CD4-positive, alpha-beta T cell treated with Interleukin-15 for 4 hours (primary cell): ENCODE results near the gene SETX.
A peak's percentile ranks its signal among the peaks of the same experiment; 100 is the strongest.

ENCODE experiments used
- DNase-seq: peaks from one replicate; pipeline ENCODE4 v3.0.0-alpha.2; 2020; ENCODE audit warnings: low spot score

SETX gene

GRCh38 chr9:132283165-132283564 lies 71.6 kb downstream of the SETX start:
- DNase-seq: no peak

DNA sequence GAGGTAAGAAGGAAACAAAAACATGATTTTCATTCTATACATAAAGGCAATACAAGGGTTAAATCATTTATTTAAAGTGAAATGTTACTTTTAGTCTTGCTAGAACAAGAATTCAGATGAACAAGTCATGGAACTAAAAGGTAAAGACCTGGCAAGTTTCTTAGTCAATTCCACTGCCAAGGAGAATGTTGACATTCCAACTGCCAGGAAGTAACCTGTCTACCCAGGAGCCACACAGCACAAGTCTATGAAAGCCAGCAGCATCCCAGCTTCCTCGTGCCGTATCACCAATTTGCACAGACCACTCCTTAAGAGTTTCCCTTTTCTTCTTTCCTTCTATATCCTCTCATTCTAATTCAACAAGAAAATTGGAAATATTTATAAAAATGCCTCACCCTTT lies 79.9 kb downstream of the SETX start:
- no peak for DNase-seq

DNA sequence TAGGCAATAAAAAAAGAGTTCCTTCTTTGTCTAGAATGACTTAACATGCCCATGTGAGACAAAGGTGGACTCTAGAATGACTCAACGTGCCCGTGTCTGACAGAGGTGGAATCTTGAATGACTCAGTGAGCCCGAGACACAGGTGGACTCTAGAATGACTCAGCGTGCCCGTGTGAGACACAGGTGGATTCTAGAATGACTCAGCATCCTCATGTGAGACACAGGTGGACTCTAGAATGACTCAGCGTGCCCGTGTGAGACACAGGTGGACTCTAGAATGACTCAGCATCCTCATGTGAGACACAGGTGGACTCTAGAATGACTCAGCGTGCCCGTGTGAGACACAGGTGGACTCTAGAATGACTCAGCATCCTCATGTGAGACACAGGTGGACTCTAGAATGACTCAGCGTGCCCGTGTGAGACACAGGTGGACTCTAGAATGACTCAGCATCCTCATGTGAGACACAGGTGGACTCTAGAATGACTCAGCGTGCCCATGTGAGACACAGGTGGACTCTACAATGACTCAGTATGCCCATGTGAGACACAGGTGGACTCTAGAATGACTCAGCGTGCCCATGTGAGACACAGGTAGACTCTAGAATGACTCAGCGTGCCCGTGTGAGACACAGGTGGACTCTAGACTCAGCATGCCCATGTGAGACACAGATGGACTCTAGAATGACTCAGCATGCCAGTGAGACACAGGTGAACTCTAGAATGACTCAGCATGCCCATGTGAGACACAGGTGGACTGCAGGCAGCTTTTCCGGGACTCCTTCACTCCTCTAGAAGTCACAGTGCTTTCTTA lies 84.9 kb downstream of the SETX start:
- peak; percentile 51 for DNase-seq

GRCh38 chr9:132268725-132269352 lies 85.9 kb downstream of the SETX start:
- DNase-seq: peak; percentile 65

- DNase-seq: no peak
Observed at GRCh38 chr9:132267660-132268059, 87.1 kb downstream of the SETX start.

DNA sequence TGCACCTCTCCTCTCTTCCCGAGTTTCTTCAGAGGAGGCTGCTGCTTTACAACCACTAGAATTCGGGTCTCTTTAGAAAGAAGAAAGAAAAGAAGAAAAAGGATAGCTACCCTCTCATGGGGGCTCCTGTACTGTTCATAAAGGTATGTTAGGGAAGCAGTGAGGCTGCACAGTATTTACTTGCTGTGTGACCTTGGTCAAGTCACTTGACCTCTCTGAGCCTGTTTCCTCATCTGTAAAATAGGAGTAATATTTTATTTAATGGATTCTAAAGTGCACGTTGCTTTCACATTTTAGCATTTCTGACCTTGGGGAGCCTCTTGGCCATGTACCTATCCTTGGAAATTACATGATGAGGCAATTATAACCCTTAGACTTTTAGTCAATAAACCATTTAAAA lies 88.8 kb downstream of the SETX start:
- DNase-seq: no peak

DNA sequence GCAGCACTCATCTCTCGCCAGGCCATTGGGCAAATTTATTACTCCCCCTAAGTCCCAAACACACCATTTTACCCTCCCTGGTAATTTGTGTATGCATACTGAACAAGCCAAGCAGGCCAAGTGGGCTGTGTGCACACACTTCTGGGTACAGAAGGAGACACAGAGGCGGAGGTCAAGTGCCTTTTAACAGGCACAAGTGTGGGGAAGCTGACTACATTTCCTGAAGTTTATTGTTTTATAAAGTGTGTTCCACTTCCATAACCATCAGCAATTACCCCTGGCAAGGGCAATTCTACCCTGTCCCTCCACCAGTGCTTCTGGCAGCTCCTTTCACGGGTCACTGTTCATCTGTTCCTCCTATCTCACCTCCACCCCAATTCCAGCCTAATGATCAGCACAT lies 93.9 kb downstream of the SETX start:
- no peak for DNase-seq

GRCh38 chr9:132250324-132251262 lies 104.2 kb downstream of the SETX start:
- no peak for DNase-seq

- DNase-seq: no peak
Observed at GRCh38 chr9:132249690-132250089, 105.1 kb downstream of the SETX start.

DNA sequence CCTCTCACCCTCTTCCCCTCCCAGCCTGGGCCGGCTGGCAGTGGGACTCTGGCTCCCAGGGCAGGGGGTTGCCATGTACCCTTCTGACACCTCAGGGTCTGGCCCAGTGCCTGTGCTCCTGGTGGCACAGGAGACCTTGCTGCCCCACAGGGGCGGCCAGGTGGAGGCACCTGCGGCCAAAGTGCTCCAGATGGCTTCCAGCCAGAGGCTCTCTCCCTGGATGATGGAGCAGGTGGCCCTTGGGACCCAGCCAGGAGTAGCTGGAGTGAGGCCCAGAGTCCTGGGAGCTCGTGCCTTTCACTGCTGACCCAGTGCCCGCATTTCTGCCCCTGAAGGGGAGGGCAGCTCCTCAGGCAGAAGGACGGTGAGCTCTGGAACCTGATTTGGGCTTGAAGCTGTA lies 105.7 kb downstream of the SETX start:
- DNase-seq: no peak

GRCh38 chr9:132247942-132248341 lies 106.8 kb downstream of the SETX start:
- DNase-seq: no peak

DNA sequence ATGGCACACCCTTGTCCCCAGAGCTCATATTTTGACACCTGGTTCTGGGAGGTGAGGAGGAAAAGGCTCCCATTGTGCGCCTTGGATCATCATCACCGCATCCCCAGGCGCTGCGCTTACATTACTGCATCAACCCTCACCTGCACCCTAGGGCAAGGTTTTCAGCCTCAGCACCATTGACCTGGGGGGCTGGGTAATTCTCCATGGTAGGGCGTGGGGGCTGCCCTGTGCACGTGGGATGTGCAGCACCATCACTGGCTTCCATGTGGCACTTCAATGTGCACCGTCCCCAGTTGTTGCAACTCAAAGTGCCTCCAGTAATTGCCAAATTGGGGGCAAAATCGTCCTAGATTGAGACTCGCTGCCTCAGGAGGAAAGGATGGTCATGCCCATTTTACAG lies 109.3 kb downstream of the SETX start:
- DNase-seq: no peak

DNA sequence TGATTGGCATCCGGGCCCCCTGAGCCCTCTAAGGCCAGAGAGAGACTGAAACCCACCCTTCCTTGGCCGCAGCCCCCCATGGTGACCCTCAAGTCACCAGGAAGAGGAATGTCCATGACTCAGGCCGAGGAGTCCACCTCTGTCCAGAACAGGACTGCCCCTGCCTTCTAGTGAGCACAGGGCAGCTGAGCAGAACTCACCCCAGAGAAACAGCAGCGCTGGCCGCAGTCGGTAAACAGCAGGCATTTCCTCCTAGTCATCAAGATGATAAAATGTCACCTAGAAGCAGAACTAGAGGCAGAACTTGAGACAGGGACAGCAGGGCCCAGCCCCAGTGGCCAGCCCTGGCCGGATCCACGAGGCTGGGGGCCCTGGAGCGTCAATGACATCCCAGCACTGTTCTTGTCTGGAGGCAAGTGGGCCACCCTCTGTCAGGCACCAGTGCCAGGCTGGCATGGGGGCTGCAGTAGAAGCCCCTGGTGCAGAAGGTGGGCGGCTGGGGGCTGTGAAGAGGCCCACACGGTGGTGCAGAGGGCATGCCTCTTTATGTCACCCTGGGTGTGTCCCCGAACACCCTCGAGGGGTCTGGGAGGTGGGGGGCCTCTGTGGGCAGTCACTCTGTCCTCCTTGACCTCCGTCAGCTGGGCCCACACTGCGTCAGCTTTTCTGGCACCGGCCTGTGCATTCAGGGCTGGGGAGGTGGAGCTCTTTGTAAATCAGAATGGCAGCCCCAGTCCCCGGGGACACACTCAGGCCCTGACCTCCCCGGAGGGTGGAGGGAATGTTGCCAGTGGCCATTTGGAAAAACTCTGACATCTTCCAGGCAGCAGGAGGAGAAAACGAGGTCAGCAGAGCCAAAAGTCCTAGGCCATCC lies 110.0 kb downstream of the SETX start:
- DNase-seq: no peak

DNA sequence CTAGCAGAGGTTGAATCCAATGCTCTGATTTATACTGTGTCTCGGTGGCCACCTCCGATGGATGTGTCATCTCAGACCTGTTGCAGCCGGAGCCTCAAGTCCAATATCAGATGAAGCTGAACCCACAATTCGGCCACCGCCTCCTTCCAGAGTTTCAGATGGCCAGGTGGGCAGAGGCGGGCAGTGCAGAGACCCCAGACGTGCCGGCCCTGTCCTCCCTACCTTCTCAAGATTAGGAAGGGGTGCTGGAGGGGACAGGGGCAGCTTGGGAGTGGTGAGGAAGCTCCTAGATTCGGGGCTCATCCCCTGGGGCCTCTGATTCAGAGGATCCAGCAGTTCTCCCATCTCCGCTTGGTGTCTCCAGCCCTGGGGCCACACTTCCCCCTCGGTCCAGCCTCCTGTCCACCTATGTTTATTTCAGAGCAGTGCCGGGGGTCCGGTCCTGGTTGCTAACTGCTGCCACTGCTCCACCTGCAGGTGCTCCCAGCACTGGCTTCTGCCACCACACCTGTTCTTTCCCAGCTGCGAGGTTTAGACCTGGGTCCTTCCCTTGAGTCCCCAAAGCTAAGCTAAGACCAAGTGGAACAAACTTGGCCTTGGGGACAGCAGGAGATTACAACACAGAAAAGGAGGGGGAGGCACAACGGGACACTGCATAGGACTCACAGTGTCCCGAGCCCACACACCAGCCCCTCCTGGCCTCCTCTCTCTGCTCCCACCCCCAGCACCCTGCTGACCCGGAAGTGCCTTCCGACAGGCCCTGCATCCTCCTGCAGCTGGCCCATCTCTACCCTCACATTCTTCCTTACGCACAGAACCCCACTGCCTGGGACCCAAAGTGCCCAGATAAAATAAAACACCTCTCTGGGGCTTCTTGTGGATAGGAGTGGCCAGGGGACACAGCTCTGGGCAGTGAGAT lies 111.4 kb downstream of the SETX start:
- no peak for DNase-seq

GRCh38 chr9:132242621-132243155 lies 112.1 kb downstream of the SETX start:
- DNase-seq: no peak

DNA sequence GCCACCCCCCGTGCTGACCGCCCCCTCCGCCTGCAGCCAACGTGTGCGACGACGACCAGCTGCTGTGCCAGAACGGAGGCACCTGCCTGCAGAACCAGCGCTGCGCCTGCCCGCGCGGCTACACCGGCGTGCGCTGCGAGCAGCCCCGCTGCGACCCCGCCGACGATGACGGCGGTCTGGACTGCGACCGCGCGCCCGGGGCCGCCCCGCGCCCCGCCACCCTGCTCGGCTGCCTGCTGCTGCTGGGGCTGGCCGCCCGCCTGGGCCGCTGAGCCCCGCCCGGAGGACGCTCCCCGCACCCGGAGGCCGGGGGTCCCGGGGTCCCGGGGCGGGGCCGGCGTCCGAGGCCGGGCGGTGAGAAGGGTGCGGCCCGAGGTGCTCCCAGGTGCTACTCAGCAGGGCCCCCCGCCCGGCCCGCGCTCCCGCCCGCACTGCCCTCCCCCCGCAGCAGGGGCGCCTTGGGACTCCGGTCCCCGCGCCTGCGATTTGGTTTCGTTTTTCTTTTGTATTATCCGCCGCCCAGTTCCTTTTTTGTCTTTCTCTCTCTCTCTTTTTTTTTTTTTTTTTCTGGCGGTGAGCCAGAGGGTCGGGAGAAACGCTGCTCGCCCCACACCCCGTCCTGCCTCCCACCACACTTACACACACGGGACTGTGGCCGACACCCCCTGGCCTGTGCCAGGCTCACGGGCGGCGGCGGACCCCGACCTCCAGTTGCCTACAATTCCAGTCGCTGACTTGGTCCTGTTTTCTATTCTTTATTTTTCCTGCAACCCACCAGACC lies 112.8 kb downstream of the SETX start:
- peak; percentile 61 for DNase-seq

GRCh38 chr9:132241483-132241839 lies 113.3 kb downstream of the SETX start:
- no peak for DNase-seq

- peak; percentile 99 for DNase-seq
Observed at GRCh38 chr9:132240841-132241482, 113.8 kb downstream of the SETX start.
